Lower leg skin (tissue), 3 donors: ENCODE data around the gene FAM227B.

Source experiments
- CTCF ChIP-seq, 3 donors: fragments of 450-650 bp; IDR thresholded peaks; one replicate each; pipeline ENCODE4 v1.5.1; 2016; ENCODE audit warnings: antibody characterized with exemption in 3 of 3, mild to moderate bottlenecking in 3 of 3, moderate library complexity in 2 of 3
- POLR2A ChIP-seq, 2 donors: fragments of 450-650 bp; IDR thresholded peaks; one replicate each; pipeline ENCODE4 v1.6.1; 2016 to 2017; ENCODE audit warnings: antibody characterized with exemption in 2 of 2, mild to moderate bottlenecking in 1 of 2, moderate library complexity in 1 of 2

- no peak for TF ChIP-seq CTCF (IDR thresholded peaks at IDR 0.05)
- no peak for TF ChIP-seq POLR2A (IDR thresholded peaks at IDR 0.05)
These were observed 193.2 kb downstream of the FAM227B start for GRCh38 chr15:49427372-49427771.
